Transverse colon (tissue), 1 donor: Measurements from ENCODE around the gene TMEM235.

ENCODE experiments used
- EP300 ChIP-seq: sonication (generic); formaldehyde crosslinking; IDR thresholded peaks from one replicate; pipeline ENCODE4 v1.6.1; 2017; ENCODE audit warnings: antibody characterized with exemption, low read depth
- POLR2A ChIP-seq: fragments of 450-650 bp; IDR thresholded peaks from one replicate; pipeline ENCODE4 v1.6.1; 2016; ENCODE audit warnings: antibody characterized with exemption, mild to moderate bottlenecking, moderate library complexity

DNA sequence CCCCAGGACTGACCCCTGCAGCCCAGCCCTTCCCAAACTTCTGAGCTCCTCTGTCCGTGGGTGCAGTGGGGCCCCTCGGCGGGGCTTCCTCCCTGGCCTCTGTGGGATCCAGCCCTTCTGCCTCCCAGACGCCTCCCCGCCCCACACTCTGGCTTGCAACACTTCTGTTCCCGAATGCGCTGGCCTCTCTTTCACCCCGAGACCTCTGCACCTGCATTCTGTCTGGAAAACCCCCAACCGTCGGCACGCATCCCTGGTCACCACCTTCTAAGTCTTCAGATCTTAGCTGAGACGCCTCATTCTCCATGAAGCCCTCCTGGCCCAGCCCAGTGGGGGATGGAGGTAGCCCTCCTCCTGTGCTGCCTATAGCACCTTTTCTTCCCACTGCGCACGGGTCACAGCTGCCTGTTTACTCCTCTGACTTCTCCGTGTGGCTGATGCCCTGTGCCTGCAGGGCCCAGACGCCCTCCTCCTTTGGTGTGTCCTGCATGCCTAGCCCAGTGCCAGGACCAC lies 26.4 kb downstream of the TMEM235 start:
- TF ChIP-seq POLR2A = no peak
- no peak for TF ChIP-seq EP300
